ENCODE measurements around the gene PITX3. TPM values are rescaled to one million over a fixed set of nuclear protein-coding genes. Genes with fewer than 3 reads are reported as not detected.

Gene PITX3
- total and polyA plus RNA-seq, 9 of the 15 experiments (the other 6 are each of a cell fraction or from before 2014, with no cell fraction given), result 0.30 to 0.98 (median 0.95) TPM; not detected in 6

GRCh38 chr10:102275343-102275742, 34.0 kb upstream of the PITX3 start (continued):
- TF ChIP-seq, protein P1, sequence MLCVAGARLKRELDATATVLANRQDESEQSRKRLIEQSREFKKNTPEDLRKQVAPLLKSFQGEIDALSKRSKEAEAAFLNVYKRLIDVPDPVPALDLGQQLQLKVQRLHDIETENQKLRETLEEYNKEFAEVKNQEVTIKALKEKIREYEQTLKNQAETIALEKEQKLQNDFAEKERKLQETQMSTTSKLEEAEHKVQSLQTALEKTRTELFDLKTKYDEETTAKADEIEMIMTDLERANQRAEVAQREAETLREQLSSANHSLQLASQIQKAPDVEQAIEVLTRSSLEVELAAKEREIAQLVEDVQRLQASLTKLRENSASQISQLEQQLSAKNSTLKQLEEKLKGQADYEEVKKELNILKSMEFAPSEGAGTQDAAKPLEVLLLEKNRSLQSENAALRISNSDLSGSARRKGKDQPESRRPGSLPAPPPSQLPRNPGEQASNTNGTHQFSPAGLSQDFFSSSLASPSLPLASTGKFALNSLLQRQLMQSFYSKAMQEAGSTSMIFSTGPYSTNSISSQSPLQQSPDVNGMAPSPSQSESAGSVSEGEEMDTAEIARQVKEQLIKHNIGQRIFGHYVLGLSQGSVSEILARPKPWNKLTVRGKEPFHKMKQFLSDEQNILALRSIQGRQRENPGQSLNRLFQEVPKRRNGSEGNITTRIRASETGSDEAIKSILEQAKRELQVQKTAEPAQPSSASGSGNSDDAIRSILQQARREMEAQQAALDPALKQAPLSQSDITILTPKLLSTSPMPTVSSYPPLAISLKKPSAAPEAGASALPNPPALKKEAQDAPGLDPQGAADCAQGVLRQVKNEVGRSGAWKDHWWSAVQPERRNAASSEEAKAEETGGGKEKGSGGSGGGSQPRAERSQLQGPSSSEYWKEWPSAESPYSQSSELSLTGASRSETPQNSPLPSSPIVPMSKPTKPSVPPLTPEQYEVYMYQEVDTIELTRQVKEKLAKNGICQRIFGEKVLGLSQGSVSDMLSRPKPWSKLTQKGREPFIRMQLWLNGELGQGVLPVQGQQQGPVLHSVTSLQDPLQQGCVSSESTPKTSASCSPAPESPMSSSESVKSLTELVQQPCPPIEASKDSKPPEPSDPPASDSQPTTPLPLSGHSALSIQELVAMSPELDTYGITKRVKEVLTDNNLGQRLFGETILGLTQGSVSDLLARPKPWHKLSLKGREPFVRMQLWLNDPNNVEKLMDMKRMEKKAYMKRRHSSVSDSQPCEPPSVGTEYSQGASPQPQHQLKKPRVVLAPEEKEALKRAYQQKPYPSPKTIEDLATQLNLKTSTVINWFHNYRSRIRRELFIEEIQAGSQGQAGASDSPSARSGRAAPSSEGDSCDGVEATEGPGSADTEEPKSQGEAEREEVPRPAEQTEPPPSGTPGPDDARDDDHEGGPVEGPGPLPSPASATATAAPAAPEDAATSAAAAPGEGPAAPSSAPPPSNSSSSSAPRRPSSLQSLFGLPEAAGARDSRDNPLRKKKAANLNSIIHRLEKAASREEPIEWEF (CRISPR knock-in tag; IDR thresholded peaks at IDR 0.05), result no peak
- TF ChIP-seq CXXC5 (CRISPR knock-in tag; IDR thresholded peaks at IDR 0.05) (no peak), ATF1 (CRISPR knock-in tag; IDR thresholded peaks at IDR 0.05) (no peak), ATF1 (tag; IDR thresholded peaks at IDR 0.05) (no peak), ETV6 (IDR thresholded peaks at IDR 0.05; ENCODE audit: borderline replicate concordance in 1 of 2, low read depth in 2 of 2, low read length in 1 of 2) (no peak), ETV6 (CRISPR knock-in tag; IDR thresholded peaks at IDR 0.05; ENCODE audit: borderline replicate concordance) (no peak), ZNF830 (CRISPR knock-in tag; IDR thresholded peaks at IDR 0.05) (no peak), MAX (CRISPR knock-in tag; IDR thresholded peaks at IDR 0.05) (no peak), NFIC (IDR thresholded peaks at IDR 0.05) (no peak)
